ENCODE results near the gene CTIF.

The CTIF gene

DNA sequence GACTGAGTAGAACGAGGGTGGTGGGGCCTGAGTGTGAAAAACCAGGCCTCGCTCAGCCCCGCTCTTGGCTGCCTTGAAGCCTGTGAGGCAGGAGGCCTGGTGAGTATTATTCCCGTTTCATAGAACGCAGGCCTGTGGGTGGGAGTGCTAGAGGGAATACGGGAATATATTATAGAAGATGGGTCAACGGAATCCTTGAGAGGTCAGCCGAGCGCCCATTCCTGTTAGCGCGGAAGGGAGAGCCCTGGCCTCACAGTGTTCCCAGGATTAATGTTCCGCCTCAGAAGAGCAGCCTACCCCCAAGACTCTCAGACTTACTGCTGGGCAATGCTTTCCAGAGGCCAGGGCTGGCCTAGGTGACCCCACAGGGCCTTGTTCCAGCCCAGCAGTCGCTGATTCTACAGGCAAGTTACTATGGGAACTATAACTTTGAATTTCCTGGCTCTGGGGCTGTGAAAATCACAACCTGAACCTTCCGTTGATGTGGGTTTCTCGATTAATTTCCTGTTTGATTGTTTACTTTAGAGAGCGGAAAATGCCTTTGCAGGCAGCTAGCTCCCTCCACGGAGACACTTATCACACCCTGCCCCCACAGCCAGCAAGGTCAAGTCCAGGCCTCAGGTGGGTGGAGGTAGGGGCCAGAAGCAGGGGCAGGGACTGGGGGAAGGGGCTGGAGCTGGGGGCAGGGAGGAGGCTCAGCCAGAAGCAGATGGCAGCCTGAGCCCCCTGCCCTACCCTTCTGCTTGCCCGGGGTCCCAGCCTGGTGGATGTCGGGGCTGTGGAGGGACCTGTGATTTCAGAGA, 303.6 kb downstream of the CTIF start:
- no peak for DNase-seq

DNA sequence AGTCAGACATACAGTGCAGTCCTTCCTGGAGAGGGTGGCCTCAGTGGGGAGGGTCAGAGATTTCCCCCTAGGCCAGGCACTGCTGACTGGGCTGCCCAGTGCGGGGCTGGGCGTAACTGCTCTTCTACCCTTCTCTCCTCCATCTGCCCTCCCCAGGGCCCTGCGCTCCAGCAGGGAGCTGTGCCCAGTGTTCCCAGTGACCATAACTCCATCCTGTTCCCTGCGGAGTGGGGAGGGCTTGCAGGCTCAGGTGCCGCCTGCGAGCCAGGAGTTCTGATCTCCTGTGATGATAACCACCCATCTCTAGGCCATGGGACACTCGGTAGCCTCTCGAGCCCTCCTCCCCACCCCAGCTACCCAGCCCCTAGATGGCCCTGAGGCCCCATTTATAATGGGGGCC, 304.3 kb downstream of the CTIF start:
- DNase-seq: no peak

DNA sequence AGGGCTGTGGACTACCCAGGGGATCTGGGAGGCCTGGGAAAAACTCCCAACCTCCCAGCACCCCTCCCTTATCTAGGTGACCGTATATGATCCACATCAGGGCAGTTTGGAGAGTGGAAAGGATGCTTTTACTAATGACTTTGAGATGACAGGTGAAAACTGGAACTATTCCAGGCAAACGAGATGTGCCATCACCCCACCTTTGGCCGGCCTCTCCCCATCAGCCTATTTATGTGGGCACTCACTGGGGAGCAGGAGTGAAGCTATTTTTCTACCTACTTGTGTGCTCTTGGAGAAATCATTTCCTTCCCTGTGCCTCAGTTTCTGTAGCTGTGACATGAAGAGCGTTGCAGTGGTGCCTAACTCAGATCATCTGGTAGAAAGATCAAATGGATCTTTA, 304.8 kb downstream of the CTIF start:
- no peak for DNase-seq

DNA sequence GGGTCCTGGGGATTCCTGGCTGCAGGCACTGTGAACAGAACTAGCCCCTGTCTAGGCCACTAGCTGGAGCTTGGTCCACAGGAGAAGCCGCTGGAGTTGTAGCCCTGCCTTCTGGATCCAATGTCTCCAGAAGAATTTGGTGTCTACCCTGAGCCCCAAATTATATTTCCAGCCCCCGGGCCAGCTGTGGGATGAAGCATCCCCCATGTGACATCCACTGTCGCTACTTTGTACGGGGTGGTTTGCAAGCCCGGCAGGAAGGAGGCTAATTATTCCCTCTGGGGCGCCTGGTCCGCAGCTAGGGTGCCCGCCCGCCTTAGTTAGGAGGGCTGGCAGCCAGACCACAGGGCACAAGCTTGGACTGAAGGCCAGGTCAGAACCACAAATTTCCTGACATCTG, 305.4 kb downstream of the CTIF start:
- no peak for DNase-seq

DNA sequence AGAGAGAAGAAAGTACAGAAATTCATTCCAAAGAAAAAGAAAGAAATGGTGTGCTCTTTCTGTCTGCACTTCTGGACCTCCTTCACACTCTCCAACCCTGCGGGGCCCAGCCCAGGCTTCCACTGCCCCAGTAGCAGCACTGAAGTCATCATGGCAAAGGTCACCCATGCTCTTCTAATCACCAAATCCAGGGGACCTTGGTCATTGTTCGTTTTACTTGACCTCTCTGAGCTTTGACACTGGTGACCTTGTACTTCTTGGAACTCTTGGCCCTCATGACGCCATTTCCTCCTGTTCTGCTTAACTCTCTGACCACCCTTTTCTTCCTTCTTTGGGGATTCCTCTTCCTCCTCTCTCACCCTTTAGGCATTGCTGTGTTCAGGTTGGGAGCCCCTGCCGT, 306.3 kb downstream of the CTIF start:
- no peak for DNase-seq

DNA sequence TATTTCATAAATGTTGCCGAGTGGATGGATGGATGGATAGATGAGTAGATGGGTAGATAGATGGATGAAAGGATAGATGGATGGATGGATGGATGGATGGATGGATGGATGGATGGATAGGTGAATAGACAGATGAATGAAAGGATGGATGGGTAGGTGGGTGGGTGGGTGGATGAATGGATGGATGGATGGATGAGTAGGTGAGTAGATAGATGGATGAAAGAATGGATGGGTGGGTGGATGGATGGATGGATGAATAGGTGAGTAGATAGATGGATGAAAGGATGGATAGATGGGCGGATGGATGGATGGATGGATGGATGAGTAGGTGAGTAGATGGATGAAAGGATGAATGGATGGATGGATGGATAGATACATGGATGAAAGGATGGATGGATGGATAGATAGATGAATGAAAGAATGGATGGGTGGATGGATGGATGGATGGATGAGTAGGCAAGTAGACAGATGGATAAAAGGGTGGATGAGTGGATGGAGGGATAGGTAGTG, 307.6 kb downstream of the CTIF start:
- DNase-seq: no peak

DNA sequence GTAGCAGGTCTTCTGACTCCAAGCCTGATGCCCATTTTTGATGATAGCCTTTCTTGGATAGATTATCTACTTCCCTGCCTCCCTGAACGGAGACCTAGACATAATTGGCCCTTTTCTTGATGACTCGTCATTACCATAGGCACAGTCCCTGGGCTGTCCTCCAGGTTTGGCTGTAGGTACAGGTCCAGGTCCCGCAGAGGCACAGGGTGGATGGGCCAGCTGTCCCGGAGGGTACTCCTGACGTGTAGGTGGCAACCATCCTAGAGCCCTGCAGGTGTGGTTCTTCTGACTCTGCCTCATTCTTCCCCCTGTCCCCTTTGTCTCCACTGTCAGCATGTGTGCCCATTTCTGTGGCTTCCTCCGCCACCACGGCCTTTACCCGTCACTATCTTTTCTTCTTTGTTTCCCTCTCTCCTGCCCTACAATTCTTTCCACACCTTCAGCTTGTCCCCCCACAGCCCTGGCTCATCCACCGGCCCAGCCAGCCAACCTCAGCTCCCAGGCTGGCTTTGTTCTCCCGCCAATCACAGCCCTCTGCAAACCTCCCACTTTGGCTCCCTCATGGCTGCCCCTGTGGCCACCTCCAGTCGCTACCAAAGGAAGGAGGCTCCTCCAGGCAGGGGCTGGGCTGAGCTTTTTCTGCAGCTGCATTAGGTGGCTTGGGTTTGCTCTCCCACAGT, 309.1 kb downstream of the CTIF start:
- DNase-seq: no peak

DNA sequence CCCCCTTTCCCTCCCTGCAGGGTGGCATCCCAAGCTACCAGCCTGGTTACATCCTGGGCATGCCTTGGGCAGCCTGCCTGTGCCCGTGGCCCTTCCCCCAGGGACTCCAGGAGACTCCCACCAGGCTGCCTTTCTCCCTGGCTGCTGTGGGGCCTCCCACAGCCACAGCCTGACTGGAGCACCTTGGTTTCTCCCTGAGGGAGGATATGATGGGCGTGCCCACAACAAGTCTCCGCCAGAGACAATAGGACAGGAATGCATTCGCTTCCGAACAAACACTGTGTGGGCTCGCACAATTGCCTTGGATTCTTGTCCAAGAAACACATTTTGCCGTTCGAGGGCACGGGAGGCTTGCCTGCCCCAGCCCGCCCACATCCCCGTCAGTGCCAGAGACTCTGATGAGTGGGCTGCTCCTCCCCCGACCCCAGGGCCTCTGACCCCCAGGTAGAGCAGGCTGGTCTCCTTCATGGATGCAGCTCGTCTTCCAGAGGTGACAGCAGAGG, 309.9 kb downstream of the CTIF start:
- no peak for DNase-seq

DNA sequence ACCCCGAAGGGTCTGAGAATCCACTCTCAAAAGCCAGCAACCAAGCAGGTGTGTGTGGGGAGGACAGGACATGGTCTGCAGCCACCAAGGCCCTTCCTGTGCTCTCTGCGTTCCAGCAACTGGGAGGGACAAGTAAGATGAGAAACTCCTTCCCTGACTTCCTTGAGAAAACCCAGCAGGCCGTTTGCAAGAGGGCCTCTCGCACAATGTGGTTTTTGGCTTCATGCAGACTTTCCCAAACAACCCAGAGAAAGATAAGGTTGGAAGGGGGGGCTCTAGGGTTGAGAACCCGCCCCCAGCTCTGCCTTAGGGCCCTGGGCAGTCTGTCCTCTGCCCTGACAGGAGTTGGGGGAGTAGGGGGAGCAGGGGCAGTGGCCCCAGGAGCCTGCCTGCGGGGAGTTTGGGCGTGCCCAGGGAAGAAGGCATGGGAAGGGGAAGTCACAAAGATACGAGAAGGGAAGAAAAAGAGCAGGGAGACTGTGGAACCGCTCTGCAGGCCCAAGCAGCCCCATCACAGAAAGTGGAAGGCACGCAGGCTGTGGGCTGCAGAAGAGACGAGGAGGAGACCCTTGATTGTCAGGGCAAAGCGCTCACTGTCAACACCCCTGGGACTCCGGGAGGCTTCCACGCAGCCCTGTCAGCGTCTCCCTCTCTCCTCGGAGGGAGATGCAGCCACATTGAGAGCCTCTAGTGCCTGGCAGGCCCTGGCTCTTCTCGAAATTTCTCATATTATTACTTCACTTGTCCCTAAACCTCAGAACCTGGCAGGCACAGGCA, 312.2 kb downstream of the CTIF start:
- DNase-seq: no peak

DNA sequence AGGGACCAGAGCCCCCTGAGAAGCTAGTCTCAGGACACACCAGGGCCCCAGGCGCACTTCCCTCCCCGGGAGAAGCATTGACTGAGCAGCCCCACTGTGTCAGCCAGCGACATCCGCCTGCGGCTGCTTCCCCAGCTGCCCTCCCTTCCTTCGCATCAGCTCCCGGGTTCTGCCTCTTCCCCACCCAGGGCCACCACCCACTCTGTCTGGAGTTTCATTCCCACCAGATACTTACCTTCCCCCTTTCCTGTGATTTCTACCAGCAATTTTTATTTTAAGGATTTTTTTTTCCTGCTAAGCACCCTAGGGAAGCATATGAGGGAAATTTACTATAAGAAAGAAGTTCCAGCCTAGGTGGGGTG, 312.7 kb downstream of the CTIF start:
- no peak for DNase-seq

DNA sequence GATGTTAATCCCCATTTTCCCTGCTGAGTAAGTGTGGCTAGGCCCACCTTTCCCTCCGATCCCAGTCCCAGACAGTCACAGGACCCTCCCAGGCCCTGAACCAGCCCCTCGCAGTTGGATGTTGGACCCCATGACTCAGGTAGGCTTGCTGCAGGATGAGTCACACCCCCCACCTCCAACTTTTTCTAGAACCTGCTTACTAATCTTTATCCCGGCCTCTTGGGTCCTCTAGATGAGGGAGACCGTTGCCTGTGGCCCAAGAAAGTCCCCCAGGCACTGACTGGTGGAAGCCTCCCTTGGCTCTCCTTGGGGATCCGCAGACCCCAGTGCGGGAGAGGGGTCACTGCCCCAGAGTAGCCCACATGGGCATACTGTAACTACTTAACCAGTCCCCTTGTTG, 313.5 kb downstream of the CTIF start:
- DNase-seq: no peak

DNA sequence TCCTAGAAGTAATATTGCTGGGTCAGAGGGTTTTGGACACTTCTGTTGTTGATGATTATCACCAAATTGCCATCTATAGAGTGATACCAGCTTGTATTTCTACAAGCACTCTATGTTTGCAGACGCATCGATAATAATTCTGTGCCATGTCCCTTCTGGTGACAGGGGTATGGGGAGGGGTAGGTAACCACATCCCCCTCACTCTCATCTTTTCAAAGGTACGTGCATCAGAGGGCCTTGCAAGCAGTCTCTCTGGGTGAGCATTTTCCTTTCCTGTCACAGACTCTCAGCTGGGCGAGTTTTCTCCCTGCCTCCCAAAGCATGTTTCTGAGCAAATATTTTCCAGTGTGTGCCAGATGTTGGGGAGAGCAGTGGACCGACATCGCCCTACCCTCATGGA, 314.0 kb downstream of the CTIF start:
- DNase-seq: no peak

DNA sequence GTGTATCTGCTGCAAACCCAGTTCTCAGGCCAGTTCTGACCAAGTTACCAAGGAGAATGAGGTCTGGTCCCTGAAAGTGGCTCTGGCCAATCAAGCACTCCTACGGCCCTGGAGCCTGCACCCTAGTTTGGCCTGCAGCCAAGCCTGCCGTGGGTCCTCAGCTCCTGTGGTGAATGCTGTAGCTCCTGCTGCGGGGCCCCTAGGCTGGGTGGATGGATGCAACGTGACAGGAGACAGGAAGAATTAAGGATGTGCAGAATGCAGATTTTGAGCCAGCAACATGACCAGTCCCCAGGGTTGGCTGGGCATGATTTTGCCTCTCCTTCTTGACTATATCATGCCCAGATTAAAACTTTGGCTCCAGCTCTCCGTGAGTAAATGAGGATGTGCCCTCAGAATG, 314.8 kb downstream of the CTIF start:
- no peak for DNase-seq

DNA sequence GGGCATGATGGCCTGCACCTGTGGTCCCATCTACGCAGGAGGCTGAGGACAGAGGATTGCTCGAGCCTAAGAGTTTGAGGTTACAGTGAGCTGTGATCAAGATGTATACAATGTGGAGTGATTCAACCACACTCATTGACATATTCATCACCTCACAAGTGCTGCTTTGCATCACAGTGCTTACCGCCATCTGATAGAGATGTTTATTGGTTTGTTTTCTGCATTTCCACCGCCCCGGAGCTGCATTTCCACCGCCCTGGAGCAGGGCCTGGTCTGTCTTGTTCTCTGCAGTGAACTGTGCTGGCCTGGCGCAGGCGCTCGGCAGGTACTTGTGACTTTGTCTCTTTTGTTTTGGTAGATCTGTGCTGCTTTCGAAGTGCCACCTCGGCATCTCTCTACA, 315.9 kb downstream of the CTIF start:
- DNase-seq: no peak

DNA sequence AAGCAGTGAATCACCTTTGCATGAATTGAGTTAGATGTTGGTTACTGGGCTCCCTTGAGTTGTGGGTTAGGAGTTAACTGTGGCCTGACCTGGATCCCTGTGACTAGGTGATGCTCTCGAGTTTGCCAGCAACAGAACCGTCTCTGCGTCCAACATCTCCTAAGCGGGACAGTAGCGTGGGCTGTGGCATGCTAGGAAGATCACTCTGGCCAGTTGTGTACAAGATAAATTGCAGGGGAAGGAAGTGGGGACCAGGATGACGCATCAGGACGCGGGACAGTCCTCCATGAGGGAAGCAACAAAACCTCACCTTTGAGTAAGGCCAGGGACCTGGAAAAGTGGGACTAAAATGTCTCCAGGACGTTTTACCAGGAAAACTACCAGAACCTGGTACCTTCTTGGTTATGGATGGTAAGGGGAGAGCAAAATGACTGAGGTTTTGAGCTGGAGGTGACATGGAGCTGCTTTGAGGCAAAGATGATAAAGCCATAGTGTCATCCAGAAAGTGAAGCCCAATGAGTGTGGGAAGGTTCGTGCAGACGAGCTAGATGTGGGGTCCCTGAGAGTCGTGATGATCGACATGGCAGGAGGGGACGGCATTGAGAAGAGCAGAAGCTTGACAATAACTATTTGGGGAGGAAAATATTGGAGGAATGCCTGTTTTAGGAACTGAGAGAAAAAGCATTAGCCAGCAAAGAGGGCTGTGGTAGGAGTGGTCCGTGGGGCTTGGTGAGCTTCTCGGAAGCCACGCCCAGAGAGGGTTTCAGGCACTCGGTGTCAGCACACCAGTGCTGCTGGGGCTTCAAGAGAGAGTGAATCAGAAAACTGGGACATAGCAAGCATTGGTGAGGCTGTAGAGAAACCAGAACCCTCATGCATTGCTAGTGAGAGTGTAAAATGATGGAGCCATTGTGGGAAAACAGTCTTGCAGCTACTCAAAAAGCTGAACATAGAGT, 316.9 kb downstream of the CTIF start:
- no peak for DNase-seq

DNA sequence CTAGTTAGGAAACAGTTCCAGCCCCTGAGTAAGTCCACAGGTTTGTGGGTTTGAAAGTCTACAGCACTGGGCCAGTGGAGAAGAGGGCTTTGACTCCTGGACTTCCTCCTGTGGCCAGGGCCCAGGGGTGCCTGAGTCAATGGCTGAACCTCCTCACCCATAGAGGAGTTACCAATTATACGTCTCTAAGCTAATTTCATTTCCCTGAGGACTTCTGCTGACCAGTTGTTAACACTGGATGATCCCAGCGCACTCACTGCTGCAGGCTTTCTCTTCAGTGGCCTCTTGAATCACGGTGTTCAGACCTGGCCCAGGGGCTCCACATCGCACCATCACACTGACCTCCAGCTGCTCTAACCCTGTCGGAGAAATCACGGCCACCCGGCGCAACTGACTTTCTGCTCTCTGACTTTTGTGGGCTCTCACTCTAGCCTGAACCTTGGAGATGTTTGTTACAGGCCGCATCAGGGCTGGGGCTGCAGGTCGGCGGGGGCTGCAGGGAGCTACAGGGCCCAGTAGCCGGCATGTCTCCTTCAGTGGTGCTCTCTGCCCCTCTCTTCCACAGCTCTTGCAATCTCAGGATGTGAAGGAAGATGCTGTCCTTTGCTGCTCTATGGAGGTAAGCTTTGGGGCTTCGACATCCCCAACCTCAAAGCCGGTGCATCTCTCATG, 318.3 kb downstream of the CTIF start:
- DNase-seq: no peak

DNA sequence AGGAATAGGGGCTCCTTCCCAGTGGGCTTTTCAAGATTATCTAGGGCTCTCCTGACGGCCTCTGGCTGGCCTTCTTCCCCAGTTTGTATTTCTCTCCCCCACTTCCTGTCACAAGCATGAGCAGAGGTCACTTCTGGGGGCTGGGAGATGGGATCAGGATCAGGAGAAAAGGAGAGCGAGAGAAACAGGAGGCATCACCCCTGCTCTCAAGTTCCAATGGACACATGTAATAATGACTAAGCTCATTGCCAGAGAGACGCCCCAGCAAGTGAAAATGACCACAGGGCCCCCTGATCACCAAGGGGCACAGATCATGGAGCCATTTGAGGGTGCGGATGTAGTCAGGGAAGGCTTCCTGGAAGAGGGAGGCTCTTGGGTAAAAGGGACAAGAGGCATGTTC, 319.8 kb downstream of the CTIF start:
- no peak for DNase-seq

DNA sequence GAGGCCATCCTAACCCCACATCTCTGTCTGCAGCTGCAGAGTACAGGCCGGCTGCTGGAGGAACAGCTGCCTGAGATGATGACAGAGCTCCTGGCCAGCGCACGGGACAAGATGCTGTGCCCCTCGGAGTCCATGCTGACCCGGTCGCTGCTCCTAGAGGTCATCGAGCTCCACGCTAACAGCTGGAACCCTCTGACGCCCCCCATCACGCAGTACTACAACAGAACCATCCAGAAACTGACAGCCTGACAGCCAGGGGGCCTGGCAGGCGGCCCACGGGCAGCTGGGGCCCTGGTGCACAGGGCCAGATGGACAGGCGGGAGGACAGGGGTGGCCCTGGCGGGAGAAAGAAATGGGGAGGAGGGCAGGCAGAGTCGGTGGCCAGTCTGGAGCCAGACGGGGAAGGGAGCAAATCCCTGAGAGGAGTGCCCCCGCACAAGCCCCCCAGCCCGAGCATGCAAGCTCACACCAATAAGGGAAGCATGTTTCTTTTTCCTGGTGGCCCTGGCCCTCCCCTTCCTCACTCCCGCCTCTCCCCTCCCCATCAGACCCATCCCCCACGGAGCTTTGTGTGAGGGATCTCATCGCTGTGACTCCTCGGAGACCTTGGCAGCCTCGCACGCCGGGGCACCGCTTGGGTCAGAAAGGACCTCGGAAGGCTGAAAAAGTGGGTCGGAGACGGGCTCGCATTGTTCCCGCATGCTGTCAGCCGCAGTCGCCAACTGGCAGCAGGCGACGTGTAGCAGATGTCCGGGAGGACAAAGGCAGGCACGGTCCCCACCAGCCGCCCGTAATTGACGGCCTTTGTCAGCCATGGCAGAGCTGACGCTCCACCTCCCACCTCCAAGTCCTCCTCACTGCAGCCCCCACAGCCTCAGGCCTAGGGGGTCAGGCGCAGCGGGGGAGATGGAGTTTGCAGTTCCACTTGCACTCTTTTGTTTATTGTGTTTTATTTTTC, 320.8 kb downstream of the CTIF start:
- DNase-seq: no peak

DNA sequence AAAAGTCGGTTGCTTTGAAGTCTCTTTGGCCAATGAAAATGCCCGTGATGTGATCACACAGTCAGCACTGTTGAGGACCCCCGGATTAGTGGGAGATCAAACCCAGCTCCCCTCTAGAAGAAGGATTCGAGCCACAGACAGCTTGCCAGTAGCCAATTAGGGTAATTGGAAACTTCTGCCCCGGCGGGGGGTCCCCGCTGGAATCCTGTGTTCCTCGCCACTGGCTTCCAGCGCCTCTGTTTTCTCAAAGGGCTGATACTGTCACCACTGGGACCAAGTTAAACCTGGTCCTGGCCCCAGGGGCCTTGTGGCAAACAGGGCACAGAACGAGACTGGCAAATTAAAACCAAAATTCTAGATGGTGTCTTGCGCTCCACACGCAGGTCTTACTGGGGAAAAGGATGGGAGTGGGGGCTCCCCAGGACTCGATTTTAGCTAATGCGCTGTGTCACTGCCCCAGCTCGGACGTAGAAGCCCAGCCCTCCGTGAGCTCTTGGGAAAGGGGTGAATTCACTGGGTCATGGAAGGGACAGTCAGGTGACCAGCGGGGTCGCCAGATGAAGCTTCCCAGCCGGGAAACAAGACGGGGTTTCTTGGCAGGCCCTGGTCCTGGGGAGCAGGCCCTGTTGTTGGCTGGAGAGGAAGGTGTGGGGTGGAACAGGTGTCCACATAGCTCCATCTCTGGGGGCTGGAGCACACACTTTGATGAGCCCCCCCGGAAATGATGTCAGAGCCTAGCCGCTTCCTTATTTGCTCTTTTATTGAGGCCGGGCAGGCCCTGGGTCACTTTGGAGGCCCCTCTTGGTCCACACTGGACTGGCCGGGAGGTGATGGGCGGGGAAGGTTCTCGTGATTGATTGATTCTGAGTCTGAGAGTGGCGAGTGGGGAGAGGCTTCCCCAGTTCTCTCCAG, 321.7 kb downstream of the CTIF start:
- DNase-seq: no peak

Data from amniotic stem cell (primary cell).